OCI-LY3 (cell line): ENCODE results near the gene LAMB4.

ENCODE experiments used
- H2AFZ ChIP-seq: fragments of 200-600, 300-600 bp; shearing (Covaris generic); 2 replicates; pipeline ENCODE4 v1.6.0; 2014; ENCODE audit warnings: antibody characterized with exemption, low read depth, low read length
- H3K27ac ChIP-seq: fragments of 200-600, 300-600 bp; sonication (generic); 2 replicates; pipeline ENCODE4 v1.5.1; 2014; ENCODE audit warnings: mild to moderate bottlenecking, low read length, moderate library complexity, mixed read lengths
- H3K27me3 ChIP-seq: fragments of 200-600, 300-600 bp; sonication (generic); 2 replicates; pipeline ENCODE4 v1.6.1; 2014; ENCODE audit warnings: low read depth, low read length, mixed read lengths
- H3K36me3 ChIP-seq: fragments of 200-600, 300-600 bp; sonication (generic); replicated peaks from 2 replicates; pipeline ENCODE3; 2014; ENCODE audit warnings: low read depth, low read length, mixed read lengths
- H3K4me1 ChIP-seq: fragments of 300-600, 200-600 bp; sonication (generic); 2 replicates; pipeline ENCODE4 v1.6.1; 2014; ENCODE audit warnings: low read length, mixed read lengths
- H3K4me2 ChIP-seq: fragments of 200-600, 300-600 bp; sonication (generic); 2 replicates; pipeline ENCODE4 v1.6.1; 2014; ENCODE audit warnings: low read length, mixed read lengths
- H3K4me3 ChIP-seq: fragments of 300-600, 200-600 bp; sonication (generic); 2 replicates; pipeline ENCODE4 v1.5.1; 2014; ENCODE audit warnings: antibody characterized with exemption, mild to moderate bottlenecking, low read length, moderate library complexity
- H3K79me2 ChIP-seq: fragments of 300-600, 200-600 bp; shearing (Covaris generic); 2 replicates; pipeline ENCODE4 v1.6.1; 2014; ENCODE audit warnings: mild to moderate bottlenecking, low read length, mixed read lengths
- H3K9ac ChIP-seq: fragments of 300-600, 200-600 bp; shearing (Covaris generic); 2 replicates; pipeline ENCODE4 v1.6.0; 2014; ENCODE audit warnings: mild to moderate bottlenecking, low read length, moderate library complexity
- H3K9me3 ChIP-seq: fragments of 200-600, 300-600 bp; shearing (Covaris generic); 2 replicates; pipeline ENCODE4 v1.6.1; 2014; ENCODE audit warnings: low read length, mixed read lengths; ENCODE audit not compliant: insufficient read depth
- H4K20me1 ChIP-seq: fragments of 200-600, 300-600 bp; sonication (generic); 2 replicates; pipeline ENCODE4 v1.6.1; 2016; ENCODE audit warnings: low read length, mixed read lengths; ENCODE audit not compliant: insufficient read depth
- EZH2phosphoT487 ChIP-seq: fragments of 200-600 bp; shearing (Covaris generic); IDR thresholded peaks from 2 replicates; pipeline ENCODE4 v1.6.1; 2018; ENCODE audit warnings: antibody characterized with exemption, mixed run types, low read depth
- TF ChIP-seq, protein P1 (sequence below): fragments of 200-600, 300-600 bp; sonication (generic); IDR thresholded peaks from 2 replicates; pipeline ENCODE4 v1.5.1; 2014; ENCODE audit warnings: antibody characterized with exemption, low read length, low read depth

The LAMB4 gene

DNA sequence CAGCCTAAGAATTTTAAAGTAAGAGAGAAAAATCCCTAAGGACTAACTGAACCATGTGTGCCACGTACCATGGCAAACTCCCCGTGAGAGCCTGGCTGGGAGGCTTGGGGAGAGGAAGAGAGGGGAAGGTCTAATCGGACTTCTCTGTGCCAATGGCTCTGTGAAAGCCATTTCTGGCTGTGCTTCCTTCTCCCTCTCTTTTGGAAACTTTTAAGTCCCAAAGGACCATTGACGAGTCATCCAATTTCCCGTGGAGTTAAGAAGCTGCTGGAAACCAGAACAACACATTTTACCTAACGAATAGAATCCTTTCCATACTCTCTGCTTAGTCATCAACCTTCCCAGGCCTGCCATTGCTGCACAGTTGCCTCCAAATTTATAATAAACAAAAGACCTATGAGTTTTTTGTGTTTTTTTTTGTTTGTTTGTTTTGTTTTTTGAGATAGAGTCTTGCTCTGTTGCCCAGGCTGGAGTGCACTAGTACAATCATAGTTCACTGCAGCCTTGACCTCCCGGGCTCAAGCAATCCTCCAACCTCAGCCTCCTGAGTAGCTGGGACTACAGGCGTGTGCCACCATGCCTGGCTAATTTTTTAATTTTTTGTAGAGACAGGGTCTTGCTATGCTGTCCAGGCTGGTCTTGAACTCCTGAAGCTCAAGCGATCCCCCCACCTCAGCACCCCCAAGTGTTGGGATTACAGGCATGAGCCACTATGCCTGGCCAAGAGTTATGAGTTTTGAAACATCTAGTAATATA lies 140.4 kb downstream of the LAMB4 start:
- H4K20me1 ChIP-seq = no peaks in the 10 kb centered on the region
- H3K9ac ChIP-seq = no peak overlapping the region
- H3K27me3 ChIP-seq = no peaks in the 10 kb centered on the region
- TF ChIP-seq, protein P1, sequence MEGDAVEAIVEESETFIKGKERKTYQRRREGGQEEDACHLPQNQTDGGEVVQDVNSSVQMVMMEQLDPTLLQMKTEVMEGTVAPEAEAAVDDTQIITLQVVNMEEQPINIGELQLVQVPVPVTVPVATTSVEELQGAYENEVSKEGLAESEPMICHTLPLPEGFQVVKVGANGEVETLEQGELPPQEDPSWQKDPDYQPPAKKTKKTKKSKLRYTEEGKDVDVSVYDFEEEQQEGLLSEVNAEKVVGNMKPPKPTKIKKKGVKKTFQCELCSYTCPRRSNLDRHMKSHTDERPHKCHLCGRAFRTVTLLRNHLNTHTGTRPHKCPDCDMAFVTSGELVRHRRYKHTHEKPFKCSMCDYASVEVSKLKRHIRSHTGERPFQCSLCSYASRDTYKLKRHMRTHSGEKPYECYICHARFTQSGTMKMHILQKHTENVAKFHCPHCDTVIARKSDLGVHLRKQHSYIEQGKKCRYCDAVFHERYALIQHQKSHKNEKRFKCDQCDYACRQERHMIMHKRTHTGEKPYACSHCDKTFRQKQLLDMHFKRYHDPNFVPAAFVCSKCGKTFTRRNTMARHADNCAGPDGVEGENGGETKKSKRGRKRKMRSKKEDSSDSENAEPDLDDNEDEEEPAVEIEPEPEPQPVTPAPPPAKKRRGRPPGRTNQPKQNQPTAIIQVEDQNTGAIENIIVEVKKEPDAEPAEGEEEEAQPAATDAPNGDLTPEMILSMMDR = no peak
- TF ChIP-seq EZH2phosphoT487 = no peak
- H3K4me1 ChIP-seq = no peaks in the 10 kb centered on the region
- H3K27ac ChIP-seq = no peak overlapping the region
- no peak overlapping the region for H3K4me3 ChIP-seq
- H3K9me3 ChIP-seq = no peaks in the 10 kb centered on the region
- no peak overlapping the region for H2AFZ ChIP-seq
- H3K79me2 ChIP-seq = no peaks in the 10 kb centered on the region
- H3K4me2 ChIP-seq = no peak overlapping the region
- H3K36me3 ChIP-seq = no peaks in the 10 kb centered on the region

DNA sequence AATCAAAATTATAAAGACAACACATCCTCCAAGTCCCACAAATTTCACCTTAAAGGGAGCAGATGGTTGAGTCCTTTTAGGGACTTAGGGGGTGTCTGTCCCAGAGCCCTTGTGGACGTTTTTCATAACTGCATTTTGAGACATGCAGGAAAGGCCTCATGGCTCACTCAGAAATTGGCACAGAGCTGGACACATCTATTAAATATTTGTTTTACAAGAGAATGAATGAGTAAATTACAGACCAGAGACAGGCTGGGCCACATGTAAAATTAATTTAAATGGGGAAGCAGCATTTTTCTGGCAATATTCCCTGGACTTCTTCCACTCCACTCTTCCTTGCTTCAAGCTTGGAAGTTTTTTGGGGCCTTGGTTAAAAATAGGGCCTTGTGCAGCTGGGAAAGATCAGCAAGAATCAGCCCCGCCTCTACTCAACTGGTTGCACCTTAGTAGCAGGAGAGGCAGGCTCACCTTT lies 147.2 kb downstream of the LAMB4 start:
- Histone ChIP-seq H3K27ac (no peak overlapping the region), H3K79me2 (no peaks in the 10 kb centered on the region), H3K27me3 (no peaks in the 10 kb centered on the region), H4K20me1 (no peaks in the 10 kb centered on the region), H3K9me3 (no peaks in the 10 kb centered on the region), H3K4me3 (no peak overlapping the region), H2AFZ (no peak overlapping the region), H3K36me3 (no peaks in the 10 kb centered on the region), H3K4me2 (no peak overlapping the region), H3K9ac (no peak overlapping the region), H3K4me1 (no peaks in the 10 kb centered on the region)
- TF ChIP-seq, protein P1 = no peak
- no peak for TF ChIP-seq EZH2phosphoT487

DNA sequence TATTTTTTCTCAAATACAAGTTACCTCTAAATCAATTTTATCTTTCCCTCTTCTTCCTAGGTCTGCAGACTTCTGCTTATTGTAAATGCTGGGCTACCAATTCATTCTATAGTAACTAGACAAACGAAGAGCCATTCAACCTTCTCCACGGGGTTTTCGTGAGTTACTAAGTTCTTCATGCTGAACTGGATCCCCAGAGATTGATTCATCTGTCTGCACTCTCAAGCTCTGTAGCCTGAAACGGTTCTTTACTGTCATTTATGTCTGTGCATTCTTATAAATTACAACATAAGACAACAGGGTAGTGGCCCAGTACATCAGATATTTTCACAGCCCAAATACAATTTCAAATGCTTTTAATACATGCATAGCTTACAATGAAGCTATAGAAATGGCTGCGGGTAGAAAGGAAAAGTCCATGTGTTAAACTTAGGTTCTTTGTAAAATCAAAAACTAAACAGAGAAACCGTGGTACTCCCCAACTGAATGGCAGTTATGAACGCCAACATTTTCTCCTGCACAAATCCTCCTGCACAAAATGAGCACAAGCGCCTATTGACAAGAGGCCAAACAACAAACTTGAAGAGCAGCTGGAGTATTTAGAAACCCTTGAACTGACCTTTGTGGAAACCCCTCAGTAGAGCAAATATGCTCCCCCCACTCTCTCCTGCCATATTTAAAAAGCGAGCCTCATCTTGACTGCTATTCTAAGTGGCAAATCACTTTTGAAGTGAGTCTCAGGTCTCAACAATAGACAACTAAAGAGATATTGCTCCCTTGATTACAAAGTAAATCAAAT lies 147.9 kb downstream of the LAMB4 start:
- TF ChIP-seq, protein P1 = no peak
- no peak for TF ChIP-seq EZH2phosphoT487
- Histone ChIP-seq H3K4me3 (no peak overlapping the region), H4K20me1 (no peaks in the 10 kb centered on the region), H3K27ac (no peak overlapping the region), H3K9ac (no peak overlapping the region), H3K4me1 (no peaks in the 10 kb centered on the region), H3K79me2 (no peaks in the 10 kb centered on the region), H3K9me3 (no peaks in the 10 kb centered on the region), H3K4me2 (no peak overlapping the region), H2AFZ (no peak overlapping the region), H3K27me3 (no peaks in the 10 kb centered on the region), H3K36me3 (no peaks in the 10 kb centered on the region)

DNA sequence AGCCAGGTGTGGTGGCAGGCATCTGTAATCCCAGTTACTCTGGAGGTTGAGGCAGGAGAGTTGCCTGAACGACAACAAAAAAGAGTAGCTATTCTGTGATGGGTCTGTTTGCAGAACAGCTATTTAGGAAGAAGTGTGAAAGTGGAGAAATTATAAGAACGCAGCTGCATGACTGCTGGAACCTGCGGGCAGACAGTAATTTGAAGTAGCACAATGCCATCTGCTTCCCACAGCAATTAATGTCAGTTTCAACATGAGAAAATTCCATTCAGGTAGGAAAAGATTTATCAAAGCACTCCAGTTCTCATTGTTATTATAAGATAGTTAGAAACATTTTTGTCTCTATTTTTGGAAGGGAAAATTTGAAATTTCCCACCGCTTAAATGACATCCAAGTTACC lies 148.7 kb downstream of the LAMB4 start:
- H3K27ac ChIP-seq = no peak overlapping the region
- no peak overlapping the region for H3K9ac ChIP-seq
- no peaks in the 10 kb centered on the region for H3K4me1 ChIP-seq
- H3K4me3 ChIP-seq = no peak overlapping the region
- no peaks in the 10 kb centered on the region for H3K9me3 ChIP-seq
- no peak overlapping the region for H3K4me2 ChIP-seq
- no peaks in the 10 kb centered on the region for H3K79me2 ChIP-seq
- TF ChIP-seq, protein P1 = no peak
- TF ChIP-seq EZH2phosphoT487 = no peak
- no peaks in the 10 kb centered on the region for H3K36me3 ChIP-seq
- H3K27me3 ChIP-seq = no peaks in the 10 kb centered on the region
- no peak overlapping the region for H2AFZ ChIP-seq
- H4K20me1 ChIP-seq = no peaks in the 10 kb centered on the region
